Hematopoietic multipotent progenitor cell treated with erythropoietin and hydrocortisone succinate and interleukin-3 and kit ligand, for 15 days (in vitro differentiated cells): ENCODE results near the gene DNAAF9.

Experiments
- DNase-seq: peaks from one replicate; pipeline ENCODE4 v3.0.0-alpha.2; 2015; ENCODE audit warnings: low spot score

The DNAAF9 gene

GRCh38 chr20:3371754-3372153 lies 35.7 kb downstream of the DNAAF9 start:
- DNase-seq, result no peak

- DNase-seq, result no peak
Measured at GRCh38 chr20:3367089-3367488, 40.4 kb downstream of the DNAAF9 start.

GRCh38 chr20:3364323-3365013 lies 43.0 kb downstream of the DNAAF9 start:
- DNase-seq, result no peak

- DNase-seq, result no peak
Measured at GRCh38 chr20:3360752-3361151, 46.7 kb downstream of the DNAAF9 start.

GRCh38 chr20:3358676-3359340 lies 48.7 kb downstream of the DNAAF9 start:
- DNase-seq, result no peak
